ENCODE measurements around the gene APLNR.

Gene APLNR

DNA sequence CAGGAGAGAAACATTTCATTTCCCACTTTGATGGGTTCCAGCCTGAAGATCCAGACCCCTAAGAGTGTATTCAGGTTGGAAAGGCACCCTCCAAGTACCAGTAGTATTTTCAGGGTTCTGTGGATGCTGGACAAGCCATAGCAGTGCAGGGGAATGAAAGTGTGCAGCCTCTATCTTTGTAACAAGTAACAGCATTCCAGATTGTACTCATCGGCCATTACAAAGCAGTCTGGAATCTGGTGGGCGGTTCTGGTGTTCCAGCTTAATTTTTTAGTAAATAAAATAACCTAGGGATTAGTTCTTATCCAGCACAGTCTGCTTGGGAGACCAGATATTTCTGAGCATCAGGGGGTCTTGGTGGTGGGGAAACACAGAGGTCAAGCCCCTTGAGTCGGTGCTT lies 22.6 kb downstream of the APLNR start:
- DNase-seq, result no peak

DNA sequence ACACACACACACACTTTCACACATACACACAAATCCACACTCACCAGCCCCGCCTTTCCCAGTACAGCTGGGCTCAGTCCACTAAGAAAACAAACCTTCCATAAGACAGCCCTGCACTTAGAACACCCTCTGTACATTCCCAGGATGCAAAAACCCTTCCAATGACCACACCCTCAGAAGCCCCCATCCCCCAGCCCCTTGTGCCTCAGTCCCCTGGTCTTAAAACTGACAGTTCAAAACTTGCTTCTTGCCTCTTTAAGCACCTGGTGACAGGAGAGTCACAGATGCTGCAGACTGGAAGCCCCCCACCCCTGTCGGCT lies 23.0 kb downstream of the APLNR start:
- DNase-seq, result no peak

DNA sequence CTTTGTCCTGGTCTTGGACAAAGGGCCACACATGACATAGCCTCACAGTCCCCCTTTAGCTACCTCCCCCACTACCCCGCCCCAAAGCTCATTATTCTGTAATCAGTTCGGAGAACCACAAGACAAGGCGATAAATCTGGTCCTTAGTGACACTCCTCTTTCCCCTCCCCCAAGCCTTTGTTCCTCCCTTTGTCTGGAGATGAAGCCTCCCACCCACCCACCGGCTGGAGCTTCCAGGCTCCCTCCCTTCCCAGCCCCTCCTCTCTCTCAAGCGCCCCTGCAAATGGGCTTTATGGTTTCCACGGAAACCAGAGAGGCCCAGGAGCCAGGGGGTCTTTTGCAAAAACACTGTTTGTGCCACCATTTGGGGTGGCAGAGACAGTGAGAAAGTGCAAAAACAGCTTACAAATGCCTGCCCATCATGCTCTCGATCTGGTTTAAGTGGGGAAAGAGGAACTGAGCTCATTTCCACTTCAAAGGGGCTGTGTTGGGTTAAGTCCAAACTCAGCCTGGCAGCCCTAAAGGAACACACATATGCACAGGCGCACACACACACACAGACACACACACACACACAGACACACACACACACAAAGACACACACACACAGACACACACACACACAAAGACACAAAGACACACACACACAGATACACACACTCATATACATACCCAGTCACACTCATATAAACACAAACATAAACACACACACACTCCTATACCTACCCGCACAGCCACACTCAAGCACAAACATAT lies 23.5 kb downstream of the APLNR start:
- no peak for DNase-seq

DNA sequence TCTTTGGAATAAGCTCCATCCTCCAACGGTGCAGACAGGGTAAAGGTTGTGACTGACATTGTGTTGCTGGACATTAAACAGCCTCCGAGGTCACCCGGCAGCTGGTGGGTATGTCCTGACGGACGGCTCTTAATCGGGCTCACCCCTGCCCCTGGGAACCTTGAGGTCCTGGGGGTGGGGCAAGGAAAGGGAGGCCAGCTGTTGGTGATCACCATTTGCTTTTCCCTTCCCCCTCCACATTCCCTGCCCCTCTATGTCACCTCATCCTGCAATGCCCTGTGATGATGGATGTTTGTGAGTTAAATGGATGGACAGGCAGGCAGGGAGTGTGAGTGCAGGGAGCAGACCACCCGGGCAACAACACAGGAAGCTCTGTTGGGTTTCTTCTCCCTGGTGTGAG lies 26.3 kb downstream of the APLNR start:
- DNase-seq, result no peak

DNA sequence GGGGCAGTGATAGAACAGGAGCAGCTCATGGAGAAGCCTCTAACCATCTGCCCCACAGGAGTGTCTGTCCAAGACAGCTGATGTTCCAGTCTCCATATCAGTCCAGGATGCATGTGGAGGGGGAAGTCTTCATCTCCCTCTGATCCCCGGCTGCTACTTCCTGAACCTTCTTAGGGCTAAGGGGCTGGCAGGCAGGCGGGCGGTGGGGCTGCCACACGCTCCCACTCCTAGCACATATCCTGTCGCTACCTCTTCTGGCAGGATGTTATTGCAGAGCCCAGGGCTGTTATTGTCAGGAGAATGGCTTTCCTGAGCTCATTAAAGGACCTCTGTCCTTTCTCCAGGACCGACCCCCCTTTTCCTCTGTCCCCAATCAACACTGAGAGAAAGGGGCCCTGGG lies 29.9 kb downstream of the APLNR start:
- no peak for DNase-seq

DNA sequence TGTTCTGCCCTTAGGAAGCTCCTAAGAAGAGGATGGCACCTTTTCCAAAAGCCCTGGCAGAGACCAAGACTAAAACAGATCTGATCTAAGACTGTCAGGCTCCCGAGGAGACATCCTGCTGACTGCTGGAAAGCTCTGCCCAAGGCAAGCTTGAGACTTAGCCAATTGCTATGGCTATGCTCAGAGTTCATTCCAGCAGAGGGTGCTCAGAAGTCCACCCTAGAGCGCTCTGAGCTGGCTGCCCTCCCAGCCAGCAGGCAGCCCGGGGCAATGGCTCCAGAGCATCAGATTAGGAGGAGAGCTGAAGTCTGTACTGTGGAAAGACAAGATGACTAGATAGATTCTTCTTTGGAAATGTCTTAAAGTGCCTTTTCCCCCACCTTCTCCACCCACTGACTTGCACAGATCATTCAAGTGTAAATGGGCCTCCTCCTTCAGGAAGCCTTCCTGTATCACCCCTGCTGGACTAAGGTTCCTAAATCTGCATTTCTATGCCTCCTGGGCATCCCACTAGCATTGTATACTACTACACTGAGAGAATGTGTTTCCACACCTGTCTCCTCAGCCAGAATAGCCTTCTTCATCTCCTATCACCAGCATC lies 31.9 kb downstream of the APLNR start:
- DNase-seq, result no peak

DNA sequence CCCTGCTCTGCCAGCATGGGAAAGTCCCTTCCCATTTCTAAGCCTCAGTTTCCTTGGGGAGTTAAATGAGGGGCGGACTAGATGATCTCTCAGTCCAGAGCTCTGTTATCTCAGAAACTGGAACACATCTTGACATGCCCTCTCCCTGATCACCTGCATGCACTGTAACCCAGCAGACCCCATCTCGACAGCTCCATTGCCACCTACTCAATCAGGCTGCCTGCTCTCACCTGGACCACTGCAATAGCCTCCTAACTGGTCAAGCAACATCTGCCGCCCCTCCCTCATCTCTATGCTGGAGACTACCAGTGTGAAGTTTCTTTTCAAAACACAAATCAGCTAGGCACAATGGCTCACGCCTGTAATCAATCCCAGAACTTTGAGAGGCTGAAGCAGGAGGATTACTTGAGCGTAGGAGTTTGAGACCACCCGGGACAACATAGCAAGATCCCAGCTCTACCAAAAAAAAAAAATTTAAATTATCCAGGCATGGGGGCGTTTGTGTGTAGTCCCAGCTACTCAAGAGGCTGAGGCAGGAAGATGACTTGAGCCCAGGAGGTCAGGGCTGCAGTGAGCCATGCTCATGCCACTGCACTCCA lies 33.1 kb downstream of the APLNR start:
- no peak for DNase-seq

DNA sequence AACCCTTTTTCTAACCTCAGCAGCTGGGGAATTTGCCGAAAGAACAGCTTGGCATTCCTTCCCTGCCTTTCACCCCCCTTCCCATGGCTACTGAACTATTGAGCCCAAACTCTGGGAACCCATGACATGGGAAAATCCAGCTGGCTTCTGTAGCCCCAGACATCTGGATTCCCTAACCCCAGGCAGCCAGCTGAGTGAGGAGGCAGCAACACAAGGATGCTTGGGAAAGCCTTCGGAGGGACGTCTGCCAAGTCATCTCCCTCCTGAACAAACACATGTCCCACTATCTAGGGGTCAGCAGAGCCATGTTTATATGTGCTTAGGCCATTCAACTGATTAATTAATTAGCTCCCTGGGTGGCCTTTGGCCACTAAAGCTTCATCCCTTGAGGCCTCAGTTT lies 33.7 kb downstream of the APLNR start:
- DNase-seq, result no peak

DNA sequence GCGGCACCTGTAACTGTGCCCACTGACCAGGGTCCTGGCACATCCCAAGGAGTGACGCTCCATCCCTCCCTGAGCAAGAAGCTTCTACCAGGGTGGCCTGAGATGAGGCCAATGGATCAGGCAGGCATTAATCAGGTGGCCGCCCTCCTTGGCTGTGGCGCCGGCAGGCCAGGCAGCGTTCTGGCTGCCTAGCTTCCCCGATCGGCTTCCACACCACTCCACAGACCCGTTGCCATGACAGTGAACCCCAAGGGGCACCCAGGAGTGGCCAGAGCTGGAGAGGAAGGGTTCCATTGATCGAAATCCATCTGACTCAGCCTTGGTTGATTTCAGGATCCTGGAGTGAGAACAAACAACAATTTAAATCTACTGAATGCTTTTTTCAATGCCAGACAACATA lies 34.8 kb downstream of the APLNR start:
- DNase-seq, result no peak

DNA sequence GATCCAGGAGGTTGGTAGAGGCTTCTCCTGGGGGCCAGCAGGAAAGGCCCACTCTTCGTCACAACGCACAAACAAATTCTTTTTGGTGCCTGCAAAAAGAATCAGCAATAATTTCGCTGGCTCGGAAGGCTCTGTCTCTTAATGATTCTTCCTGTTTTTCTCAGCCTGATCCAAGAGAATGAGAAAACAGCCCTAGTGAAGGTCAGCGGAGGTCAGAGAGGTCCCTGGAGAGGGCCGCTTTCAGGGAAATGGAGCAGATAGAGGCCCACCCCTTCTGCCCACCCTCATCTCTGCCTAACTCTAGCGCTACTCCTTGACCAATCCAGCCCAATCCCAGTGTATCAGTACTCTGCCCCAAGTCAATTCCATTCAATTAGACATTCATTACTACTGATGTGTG lies 36.1 kb downstream of the APLNR start:
- no peak for DNase-seq

DNA sequence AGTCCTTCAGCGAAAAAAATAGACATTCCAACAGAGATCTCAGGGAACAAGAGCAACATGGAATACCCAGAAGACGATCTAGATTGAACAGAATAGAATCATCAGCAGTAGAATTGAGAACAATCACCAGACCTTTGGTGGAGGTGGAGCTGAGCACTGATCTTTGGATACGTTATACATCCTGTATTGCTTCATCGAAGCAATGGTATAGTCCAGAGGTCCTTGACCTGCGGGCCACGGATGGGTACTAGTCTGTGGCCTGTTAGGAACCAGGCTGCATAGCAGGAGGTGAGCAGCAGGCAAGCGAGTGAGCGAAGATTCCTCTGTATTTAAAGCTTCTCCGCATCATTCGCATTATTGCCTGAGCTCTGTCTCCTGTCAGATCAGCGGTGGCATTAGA lies 37.7 kb downstream of the APLNR start:
- DNase-seq, result no peak

DNA sequence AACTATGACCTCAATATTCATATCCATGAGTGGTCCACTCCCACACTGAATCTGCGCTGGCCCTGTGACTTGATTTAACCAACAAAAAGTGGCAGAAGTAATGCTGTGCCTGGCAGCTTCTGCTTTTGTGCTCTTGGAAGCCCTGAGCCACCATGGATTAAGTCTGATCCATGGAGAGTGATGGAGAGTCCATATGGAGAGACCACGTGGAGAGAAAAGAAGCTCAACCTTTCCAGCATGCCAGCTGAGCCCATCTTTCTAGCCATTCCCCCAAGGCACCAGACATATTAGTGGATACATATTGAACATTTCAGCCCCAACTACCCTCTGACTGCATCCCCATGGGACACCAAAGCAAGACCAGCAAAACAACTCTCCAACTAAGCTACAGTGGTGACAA lies 39.3 kb downstream of the APLNR start:
- DNase-seq, result no peak

DNA sequence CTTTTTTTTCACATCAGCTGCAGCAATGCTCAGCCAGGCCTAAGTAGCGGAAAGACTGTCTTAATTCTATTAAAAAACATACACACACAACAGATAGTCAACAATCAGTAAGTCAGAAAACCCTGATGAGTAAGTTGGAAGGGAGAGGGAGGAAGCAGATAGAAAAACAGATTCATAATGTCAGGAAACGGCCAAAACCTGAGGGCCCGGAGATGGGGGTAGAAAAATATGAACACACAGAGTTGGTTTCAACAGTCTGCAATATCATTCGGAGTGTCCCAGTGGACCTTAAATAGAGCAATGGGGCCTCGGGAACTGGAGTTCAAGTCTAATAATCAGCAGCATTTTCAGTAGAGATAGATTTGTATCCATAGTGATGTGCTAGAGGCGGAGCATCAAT lies 40.5 kb downstream of the APLNR start:
- DNase-seq, result no peak

DNA sequence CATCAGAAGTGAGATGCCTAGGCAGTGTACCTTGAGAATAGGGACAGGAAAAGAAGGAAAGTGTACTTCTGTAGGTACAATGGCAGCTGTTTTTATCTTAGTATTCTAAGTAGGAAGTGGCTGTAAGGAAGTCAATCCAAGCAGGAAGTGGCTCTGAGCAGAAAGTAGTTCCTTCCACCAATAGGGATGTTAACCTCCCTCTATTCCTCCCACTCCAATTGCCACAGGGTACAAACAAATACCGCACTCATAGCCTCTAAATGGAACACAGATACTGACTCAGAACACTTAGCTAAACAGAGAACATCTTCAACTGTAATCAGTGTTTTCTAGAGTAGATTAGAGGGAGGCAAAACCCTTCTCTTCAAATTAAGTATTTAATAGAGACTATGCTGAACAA lies 44.7 kb downstream of the APLNR start:
- DNase-seq, result no peak

DNA sequence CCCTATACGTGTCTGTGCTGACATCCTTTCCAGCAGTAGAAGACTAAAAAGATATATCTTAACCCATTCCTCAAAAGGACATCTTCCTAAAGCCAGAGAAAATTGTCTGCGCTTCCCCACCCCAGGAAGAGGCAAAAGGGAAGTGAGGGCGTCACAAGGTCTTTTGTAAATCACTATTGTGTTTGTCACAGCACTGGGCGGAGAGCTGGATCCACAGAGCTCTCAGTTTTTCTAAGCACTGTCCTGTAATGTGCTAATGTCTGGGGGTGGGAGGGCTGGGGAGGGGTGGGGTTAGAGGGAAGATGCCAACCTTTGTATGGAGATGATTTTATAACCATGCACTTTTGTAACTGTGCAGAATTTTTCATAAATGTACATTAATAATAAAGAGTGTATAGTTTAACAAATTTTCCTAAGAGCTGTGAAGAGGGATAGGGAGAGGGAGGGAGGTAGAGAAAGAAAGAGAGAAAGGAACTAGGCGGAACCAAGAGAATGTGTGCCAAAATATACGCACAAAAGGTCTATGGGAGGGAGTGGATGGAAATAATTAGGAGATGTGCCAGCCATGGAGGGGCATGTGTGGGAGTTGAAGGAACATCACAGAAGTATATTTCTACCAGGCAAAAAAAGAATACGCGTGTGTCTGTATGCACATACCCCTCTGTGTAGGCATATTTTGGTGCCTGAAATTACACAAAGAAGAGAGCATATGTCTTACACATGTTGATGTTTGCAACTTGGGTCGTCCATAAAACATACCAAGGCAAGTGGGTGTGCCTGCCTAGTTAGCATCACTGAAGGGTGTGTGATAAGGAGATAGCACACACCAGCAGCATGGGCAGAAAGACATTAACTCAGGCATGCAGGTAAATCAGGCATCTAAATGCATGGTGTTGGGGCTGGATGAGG lies 45.5 kb downstream of the APLNR start:
- no peak for DNase-seq

DNA sequence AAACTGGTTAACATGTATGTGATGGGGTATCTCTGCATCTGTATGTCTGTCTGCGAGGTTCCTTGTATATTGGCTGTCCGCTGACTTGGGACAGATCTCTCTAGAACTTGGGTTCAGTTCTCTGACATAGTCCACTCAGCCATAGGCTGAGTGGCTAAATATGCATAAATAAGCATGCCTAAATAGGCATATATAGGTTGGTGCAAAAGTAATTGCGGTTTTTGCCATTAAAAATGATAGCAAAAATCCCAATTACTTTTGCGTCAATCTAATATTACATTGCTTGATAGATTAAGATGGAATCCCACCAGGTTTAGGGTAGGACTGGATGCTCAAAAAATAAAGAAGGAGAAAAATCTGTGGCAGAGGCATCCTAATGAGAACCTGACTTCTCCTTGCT lies 46.5 kb downstream of the APLNR start:
- DNase-seq, result no peak
